ENCODE results near the gene FOXP1. TPM values are rescaled to one million over a fixed set of nuclear protein-coding genes. Genes with fewer than 3 reads are reported as not detected.

Gene FOXP1
- total and polyA plus RNA-seq, 4 donors: 4.9 to 35.4 (median 32.0) TPM

DNA sequence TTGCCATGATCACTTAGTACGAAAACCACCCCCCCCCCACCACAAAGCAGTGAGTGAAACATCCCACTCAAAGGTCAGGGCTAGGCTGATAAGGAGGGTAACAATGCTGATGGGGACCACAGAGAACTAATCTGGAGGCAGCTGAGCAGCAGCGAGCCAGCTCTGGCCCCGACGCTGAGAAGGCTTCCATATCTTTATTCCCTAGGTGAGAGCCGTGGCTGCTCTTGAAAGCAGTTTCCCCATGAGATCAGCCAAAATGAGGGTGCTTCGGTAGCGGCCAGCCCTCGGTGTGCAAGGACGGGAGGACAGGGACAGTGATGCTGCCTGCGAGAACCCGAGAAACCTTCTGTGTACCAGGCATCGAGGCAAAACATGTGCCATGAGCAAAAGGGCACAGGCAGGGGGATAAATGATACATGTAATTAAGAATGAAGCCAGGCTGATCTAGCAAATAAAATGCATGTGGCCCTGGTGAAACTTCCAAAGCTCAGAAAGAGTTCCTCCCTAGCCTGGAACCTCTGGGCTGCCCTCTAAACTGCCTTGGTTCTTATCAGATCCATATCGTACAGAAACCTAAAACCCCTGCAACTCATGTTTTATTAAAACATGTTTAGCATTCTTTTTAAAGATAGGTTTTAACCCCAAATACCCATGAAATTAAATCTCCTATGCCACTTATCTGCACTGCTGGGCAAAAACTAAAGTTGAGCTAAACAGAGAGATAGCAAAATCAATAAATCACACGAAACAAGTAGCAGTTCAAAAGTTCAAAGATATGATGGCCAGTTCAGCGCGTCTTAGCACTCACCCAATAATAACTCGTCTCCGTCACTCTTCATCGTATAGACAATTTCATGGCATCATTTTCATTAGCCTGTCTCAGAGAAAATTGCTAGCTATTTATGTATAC is 337.3 kb downstream of the FOXP1 start:
- Histone ChIP-seq H3K9ac (ENCODE audit: low read depth in 1 of 2, low read length in 2 of 2) (no peak overlapping the region), H3K4me1 (ENCODE audit: control insufficient read depth in 4 of 4, insufficient read depth in 4 of 4, low read length in 3 of 4) (peaks cover 8 to 30% (median 24%) of the 10 kb centered on the region in 4 donors), H3K36me3 (ENCODE audit: control insufficient read depth in 4 of 4, insufficient read depth in 3 of 4, low read depth in 1 of 4, low read length in 3 of 4) (no peaks in the 10 kb centered on the region), H3K4me3 (ENCODE audit: low read depth in 1 of 3, low read length in 3 of 3) (no peak overlapping the region), H3K9me3 (ENCODE audit: control insufficient read depth in 4 of 4, low read length in 3 of 4) (no peaks in the 10 kb centered on the region), H3K27ac (ENCODE audit: low read depth in 1 of 2, low read length in 2 of 2) (no peak overlapping the region), H3K27me3 (ENCODE audit: control insufficient read depth in 4 of 4, insufficient read depth in 4 of 4, low read length in 3 of 4) (no peaks in the 10 kb centered on the region)
- WGBS: 35% methylated on average over 19 of the region's 19 CpGs
- TF ChIP-seq HNF4A (conservative IDR thresholded peaks at IDR 0.05) (peak; percentile 47 to 48), RAD21 (IDR thresholded peaks at IDR 0.05) (peak in 1 of 2 donors; percentile 35), JUND (IDR thresholded peaks at IDR 0.05) (no peak), YY1 (IDR thresholded peaks at IDR 0.05) (no peak), TAF1 (conservative IDR thresholded peaks at IDR 0.05) (no peak), RXRA (IDR thresholded peaks at IDR 0.05) (peak; percentile 60 to 83), SP1 (IDR thresholded peaks at IDR 0.05) (no peak), HNF4G (IDR thresholded peaks at IDR 0.05) (no peak), NR2F2 (IDR thresholded peaks at IDR 0.05) (no peak), FOXA2 (IDR thresholded peaks at IDR 0.05) (no peak), FOXA1 (IDR thresholded peaks at IDR 0.05) (no peak), GABPA (IDR thresholded peaks at IDR 0.05 in 1 of 2, conservative IDR thresholded peaks at IDR 0.05 in 1 of 2) (no peak), EGR1 (IDR thresholded peaks at IDR 0.05; ENCODE audit: low read depth in 2 of 2) (no peak)
- TF ChIP-seq, protein P1, sequence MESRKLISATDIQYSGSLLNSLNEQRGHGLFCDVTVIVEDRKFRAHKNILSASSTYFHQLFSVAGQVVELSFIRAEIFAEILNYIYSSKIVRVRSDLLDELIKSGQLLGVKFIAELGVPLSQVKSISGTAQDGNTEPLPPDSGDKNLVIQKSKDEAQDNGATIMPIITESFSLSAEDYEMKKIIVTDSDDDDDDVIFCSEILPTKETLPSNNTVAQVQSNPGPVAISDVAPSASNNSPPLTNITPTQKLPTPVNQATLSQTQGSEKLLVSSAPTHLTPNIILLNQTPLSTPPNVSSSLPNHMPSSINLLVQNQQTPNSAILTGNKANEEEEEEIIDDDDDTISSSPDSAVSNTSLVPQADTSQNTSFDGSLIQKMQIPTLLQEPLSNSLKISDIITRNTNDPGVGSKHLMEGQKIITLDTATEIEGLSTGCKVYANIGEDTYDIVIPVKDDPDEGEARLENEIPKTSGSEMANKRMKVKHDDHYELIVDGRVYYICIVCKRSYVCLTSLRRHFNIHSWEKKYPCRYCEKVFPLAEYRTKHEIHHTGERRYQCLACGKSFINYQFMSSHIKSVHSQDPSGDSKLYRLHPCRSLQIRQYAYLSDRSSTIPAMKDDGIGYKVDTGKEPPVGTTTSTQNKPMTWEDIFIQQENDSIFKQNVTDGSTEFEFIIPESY (IDR thresholded peaks at IDR 0.05): no peak
- TF ChIP-seq, protein P2, sequence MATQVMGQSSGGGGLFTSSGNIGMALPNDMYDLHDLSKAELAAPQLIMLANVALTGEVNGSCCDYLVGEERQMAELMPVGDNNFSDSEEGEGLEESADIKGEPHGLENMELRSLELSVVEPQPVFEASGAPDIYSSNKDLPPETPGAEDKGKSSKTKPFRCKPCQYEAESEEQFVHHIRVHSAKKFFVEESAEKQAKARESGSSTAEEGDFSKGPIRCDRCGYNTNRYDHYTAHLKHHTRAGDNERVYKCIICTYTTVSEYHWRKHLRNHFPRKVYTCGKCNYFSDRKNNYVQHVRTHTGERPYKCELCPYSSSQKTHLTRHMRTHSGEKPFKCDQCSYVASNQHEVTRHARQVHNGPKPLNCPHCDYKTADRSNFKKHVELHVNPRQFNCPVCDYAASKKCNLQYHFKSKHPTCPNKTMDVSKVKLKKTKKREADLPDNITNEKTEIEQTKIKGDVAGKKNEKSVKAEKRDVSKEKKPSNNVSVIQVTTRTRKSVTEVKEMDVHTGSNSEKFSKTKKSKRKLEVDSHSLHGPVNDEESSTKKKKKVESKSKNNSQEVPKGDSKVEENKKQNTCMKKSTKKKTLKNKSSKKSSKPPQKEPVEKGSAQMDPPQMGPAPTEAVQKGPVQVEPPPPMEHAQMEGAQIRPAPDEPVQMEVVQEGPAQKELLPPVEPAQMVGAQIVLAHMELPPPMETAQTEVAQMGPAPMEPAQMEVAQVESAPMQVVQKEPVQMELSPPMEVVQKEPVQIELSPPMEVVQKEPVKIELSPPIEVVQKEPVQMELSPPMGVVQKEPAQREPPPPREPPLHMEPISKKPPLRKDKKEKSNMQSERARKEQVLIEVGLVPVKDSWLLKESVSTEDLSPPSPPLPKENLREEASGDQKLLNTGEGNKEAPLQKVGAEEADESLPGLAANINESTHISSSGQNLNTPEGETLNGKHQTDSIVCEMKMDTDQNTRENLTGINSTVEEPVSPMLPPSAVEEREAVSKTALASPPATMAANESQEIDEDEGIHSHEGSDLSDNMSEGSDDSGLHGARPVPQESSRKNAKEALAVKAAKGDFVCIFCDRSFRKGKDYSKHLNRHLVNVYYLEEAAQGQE (IDR thresholded peaks at IDR 0.05): no peak
- TF ChIP-seq, protein P3, sequence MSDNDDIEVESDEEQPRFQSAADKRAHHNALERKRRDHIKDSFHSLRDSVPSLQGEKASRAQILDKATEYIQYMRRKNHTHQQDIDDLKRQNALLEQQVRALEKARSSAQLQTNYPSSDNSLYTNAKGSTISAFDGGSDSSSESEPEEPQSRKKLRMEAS (IDR thresholded peaks at IDR 0.05): no peak
- TF ChIP-seq, protein P4, sequence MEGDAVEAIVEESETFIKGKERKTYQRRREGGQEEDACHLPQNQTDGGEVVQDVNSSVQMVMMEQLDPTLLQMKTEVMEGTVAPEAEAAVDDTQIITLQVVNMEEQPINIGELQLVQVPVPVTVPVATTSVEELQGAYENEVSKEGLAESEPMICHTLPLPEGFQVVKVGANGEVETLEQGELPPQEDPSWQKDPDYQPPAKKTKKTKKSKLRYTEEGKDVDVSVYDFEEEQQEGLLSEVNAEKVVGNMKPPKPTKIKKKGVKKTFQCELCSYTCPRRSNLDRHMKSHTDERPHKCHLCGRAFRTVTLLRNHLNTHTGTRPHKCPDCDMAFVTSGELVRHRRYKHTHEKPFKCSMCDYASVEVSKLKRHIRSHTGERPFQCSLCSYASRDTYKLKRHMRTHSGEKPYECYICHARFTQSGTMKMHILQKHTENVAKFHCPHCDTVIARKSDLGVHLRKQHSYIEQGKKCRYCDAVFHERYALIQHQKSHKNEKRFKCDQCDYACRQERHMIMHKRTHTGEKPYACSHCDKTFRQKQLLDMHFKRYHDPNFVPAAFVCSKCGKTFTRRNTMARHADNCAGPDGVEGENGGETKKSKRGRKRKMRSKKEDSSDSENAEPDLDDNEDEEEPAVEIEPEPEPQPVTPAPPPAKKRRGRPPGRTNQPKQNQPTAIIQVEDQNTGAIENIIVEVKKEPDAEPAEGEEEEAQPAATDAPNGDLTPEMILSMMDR (IDR thresholded peaks at IDR 0.05; ENCODE audit: low read depth, low read length, missing input control): no peak
- TF ChIP-seq, protein P5, sequence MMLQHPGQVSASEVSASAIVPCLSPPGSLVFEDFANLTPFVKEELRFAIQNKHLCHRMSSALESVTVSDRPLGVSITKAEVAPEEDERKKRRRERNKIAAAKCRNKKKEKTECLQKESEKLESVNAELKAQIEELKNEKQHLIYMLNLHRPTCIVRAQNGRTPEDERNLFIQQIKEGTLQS (IDR thresholded peaks at IDR 0.05): no peak
- no peak for DNase-seq (ENCODE audit: low spot score)
